Cerebellar nuclear complex (tissue), 1 donor: ENCODE data around the gene THSD8.
"Not testable (repeated sequence)": the region's sequence is repeated elsewhere in the genome, so short reads cannot be mapped to it uniquely, and the experiment has no call there.

Experiments used
- DNase-seq, 2 experiments: peaks; one replicate each; lab custom pipeline; 2025; lab: John Stamatoyannopoulos, UW

The THSD8 gene

DNA sequence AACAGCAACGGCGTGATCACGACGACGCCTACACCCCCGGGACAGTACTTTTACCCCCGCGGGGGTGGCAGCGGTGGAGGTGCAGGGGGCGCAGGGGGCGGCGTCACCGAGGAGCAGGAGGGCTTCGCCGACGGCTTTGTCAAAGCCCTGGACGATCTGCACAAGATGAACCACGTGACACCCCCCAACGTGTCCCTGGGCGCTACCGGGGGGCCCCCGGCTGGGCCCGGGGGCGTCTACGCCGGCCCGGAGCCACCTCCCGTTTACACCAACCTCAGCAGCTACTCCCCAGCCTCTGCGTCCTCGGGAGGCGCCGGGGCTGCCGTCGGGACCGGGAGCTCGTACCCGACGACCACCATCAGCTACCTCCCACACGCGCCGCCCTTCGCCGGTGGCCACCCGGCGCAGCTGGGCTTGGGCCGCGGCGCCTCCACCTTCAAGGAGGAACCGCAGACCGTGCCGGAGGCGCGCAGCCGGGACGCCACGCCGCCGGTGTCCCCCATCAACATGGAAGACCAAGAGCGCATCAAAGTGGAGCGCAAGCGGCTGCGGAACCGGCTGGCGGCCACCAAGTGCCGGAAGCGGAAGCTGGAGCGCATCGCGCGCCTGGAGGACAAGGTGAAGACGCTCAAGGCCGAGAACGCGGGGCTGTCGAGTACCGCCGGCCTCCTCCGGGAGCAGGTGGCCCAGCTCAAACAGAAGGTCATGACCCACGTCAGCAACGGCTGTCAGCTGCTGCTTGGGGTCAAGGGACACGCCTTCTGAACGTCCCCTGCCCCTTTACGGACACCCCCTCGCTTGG lies 9.6 kb upstream of the THSD8 start:
- DNase-seq: no peak

DNA sequence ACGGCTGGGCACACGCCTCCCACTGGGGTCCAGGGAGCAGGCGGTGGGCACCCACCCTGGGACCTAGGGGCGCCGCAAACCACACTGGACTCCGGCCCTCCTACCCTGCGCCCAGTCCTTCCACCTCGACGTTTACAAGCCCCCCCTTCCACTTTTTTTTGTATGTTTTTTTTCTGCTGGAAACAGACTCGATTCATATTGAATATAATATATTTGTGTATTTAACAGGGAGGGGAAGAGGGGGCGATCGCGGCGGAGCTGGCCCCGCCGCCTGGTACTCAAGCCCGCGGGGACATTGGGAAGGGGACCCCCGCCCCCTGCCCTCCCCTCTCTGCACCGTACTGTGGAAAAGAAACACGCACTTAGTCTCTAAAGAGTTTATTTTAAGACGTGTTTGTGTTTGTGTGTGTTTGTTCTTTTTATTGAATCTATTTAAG lies 9.0 kb upstream of the THSD8 start:
- DNase-seq: no peak

DNA sequence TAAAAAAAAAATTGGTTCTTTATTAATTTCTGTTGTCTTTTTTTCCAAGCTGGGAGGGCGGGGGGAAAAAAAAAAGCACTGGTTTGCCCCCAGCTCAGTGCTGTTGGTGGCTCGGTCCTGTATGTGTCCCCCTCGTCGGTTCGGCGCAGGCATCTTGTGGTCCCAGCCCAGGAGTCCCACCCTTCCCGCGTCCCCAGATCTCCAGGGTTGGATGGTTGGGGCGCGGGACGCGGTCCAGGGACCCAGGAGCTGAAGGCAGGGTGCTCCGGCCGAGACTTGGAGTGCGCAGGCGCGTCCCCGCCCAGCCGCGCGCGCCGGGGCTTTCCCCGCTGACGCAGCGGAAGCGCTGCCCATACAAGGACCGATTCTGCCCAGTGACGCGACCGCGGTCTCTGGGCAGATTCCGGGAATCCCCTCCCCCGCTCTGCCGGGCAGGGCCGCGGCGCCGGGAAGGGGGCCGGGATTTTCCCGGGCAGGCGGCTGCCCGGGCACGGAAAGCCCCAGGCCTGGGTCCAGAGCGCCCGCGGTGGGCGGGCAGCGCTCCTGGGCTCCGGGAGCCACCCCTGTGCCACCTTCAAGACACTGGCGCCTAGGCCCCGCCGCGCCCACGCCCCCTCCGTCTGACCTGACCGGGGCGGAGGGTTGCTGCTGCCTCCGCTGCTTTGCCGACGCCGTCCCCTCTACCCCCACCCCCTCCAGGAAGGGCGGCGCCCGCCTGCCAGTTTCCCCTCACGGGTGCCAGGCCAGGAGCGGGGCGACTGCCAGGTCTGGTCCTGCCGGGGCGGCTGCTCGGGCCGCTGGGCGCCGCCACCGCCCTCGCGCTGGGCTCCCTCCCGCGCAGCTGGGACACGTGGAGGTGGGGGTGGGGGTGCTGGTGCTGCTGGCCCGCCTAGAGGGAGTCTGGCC lies 8.3 kb upstream of the THSD8 start:
- DNase-seq: peak; percentile 59 to 70

DNA sequence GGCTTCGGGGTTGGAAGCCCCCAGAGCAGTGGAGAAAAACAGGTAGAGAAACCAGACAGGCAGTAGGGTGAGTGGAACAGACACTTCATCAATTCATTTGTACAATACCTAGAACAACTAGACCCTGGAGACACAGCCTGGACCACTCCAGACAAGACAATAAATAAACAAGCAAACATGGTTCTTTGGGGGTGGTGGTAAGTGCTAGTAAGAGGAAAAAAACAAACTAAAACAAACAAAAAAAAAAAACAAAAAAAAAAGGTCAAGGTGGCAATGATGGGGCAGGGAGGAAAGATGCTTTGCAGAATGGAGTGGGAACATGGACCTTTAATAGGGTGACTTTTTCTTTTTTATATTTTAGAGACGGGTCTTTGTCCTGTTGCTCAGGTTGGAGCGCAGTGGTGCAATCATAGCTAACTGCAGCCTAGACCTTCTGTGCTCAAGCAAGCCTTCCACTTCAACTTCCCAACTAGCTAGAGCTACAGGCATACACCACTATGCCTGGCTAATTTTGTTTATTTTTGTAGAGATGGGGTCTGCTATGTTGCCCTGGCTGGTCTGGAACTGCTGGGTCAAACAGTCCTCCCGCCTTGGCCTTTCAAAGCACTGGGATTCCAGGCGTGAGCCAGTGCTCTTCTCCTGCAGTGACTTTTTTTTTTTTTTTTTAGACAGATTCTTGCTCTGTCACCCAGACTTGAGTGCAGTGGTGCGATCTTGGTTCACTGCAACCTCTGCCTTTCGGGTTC lies 7.5 kb upstream of the THSD8 start:
- no peak for DNase-seq

DNA sequence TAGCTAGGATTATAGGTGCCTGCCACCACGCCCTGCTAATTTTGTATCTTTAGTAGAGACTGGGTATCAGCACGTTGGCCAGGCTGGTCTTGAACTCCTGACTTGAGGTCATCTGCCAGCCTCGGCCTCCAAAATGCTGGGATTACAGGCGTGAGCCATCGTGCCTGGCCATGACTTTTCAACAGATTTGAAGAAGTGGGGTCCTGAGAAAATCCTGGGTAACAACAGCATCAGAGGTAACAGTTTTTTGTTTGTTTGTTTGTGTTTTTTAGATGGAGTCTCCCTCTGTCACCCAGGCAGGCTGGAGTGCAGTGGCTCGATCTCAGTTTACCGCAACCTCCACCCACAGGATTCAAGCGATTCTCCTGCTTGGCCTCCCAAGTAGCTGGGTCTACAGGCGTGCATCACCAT lies 6.9 kb upstream of the THSD8 start:
- no peak for DNase-seq

DNA sequence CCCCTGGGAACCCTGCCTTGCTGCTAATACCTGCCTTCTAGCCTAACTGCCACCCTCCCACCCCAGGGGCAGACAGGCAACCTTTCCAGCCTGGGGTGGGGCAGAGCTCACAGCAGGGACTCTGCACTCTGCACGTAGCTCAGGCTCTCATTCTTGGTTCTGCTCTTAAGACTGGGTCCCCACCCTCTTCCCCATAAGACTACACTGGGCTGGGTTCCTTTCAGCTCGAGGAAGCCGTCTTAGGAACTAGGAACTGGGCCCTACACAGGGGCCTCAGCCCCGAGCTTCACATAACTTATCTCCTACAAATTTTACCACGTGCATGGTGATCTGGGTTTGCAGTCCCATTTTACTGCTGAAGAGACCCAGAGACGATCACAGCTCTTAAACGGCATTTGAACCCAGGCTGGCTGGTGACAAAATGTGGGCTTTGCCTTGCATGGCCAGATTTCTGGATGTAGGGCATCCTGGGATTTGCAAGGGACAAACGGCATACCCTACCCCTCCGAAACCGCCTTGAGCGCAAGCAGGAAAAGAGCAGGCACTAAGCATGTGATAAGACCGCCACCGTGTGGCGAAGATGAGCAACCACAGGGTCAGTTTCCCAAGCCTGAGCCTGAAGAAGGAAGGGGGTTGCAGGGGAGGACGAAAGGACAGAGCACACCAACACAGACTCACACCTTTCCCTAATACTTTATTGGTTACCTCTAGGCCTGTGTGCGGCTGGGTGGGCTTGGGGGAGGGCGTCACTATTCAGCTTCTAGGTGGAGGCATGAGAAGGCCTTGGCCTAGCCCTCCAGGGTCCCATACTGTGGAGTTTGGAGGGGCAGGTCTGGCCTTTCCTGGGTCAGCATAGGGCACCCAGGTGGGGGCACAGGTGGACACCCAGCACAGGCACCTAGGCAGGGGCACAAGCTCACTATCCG lies 5.5 kb upstream of the THSD8 start:
- peak in 1 of 2 experiments; percentile 64 for DNase-seq

DNA sequence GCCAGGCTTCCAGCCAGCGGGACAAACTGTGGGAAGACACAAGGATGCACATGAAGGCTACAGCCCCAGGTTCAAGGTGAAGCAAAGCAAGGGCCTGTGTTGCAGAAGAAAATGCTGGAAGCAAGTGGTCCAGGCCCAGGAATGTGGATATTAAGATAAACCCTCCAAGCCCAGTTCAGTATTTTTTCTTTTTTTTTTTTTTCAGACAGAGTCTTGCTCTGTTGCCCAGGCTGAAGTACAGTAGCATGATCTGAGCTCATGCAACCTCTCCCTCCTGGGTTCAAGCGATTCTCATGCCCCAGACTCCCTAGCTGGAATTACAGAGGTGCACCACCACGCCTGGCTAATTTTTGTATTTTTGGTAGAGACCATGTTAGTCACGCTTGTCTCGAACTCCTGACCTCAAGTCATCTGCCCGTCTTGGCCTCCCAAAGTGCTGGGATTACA lies 4.7 kb upstream of the THSD8 start:
- no peak for DNase-seq

DNA sequence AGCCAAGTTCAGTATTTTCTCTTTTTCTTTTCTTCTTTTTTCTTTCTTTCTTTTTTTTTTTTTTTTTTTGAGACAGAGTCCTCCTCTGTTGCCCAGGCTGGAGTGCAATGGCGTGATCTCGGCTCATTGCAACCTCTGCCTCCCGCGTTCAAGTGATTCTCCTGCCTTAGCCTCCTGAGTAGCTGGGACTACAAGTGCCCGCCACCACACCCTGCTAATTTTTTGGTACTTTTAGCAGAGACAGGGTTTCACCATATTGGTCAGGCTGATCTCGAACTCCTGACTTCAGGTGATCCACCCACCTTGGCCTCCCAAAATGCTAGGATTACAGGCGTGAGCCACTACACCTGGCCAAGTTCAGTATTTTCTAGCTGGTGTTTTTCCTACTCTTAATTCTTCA lies 4.3 kb upstream of the THSD8 start:
- not testable (repeated sequence) for DNase-seq

DNA sequence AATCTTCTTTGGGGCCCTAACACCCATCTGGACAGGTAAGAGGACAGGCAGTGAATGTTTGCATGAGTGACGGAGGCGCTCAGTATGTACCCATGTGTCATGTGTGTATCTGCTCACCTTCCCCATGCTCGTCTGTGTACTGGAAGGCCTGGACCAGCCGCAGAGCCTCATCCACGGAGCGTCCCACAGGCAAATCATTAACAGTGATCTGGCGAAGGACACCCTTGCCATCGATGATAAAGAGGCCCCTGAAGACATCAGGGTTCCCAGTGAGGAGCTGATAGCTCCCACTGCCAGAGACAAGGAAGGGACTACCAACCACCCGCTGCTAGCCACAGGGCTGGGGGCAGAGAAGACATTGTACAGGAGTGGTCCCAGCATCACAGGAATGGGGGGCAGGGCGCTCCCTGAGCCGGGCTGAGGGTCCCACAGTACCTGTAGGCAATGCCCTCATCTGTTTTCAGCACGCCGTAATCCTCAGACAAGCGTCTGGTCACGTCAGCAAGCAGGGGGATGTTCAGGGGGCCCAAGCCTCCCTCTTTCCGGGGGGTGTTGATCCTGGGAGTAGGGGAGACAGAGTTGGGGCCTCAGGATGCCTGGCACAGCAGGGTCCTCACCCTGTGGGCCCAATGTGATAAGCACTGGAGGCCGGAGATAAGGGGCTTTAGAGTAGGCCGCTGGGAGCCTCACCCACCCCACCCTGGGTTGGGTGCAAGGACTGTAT lies 2.0 kb upstream of the THSD8 start:
- no peak for DNase-seq

DNA sequence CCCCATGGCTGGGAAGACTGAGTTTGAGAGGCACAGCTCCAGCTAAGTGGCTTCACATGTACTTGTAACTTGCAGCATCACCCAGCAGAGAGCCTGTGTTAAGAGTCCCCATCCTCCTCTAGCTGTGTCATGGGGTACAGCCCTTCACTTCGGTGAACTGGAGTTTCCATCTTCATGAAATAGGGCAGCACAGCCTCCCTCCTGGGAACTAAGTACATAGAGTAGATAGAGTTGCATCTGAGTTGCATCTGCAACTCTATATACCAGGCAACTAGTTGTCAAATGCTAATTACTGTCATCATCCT lies 1.5 kb upstream of the THSD8 start:
- no peak for DNase-seq

DNA sequence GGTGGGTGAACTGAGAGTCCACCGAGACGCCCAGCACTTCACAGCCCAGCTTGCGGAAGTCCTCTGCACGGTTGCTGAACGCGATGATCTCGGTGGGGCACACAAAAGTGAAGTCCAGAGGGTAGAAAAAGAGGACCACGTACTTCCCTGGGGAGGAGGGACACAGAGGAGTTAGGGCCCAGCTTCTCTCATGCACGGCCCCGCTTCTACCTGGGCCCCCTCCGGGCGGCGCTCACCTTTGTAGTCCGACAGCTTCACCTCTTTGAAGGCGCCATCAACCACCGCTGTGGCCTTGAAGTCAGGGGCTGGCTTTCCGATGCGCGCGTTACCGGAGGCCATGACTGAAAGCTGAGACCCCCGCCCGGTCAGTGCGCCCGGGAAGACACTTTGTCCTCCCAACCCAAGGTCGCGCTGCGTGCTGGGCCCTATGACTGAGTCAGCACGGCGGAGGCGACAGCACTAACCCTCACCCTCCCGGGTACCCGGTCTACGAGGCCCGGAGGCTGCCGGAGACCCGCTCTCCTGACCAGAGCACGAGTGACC lies 875 bp upstream of the THSD8 start:
- DNase-seq: no peak

DNA sequence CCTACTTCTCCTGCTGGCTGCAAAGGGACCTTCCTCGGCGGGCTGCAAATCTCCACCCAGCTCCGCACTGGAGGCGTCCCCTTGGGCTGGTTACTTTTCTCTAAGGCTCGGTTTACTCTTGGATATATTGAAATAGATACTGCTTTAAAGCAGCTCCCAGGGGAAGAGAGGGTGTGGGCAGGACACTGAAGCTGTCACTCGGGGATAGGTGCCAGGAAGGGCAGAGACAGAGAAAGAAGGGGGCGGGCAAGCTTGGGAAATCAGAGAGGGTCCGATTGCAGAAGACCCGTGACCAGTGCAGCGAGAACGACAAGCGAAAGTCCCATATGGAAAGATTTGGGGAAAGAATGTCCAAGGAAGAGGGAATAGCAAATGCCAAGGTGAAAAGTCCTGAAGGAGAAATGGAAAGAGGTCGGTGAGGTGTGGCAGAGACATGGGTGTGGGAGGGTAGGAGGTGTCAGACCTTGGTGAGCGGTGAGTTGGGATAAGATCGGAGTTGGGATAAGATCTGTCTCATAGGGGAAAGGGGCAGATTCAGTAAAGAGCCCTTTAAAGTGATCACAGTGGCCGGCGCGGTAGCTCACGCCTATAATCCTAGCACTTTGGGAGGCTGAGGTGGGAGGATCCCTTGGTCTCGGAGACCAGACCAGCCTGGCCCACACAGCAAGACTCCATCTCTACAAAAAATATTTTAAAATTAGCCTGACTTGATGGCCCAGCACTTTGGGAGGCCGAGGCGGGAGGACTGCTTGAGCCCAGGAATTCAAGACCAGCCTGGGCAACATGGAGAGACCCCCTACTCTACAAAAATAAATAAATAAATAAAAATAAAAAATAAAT lies 618 bp downstream of the THSD8 start:
- peak in 1 of 2 experiments; percentile 41 for DNase-seq

DNA sequence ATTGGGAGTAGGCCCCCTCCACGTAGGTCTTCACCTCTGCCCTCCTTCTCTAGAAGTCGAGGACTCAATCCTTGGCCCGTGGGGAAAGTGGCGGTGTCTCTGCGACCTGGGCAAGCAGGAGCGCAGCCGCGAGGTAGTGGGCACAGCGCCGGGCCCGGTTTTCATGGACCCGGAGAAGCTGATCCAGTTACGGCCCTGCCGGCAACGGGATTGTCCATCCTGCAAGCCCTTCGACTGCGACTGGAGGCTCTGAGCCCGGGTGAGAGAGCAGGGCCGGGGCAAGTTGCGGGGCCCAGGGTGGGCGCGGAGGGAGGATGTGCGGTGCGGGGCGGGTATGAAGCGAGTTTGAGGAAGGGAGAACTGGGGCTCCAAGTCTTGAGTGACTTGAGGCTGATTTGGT lies 2.2 kb downstream of the THSD8 start:
- DNase-seq: no peak

DNA sequence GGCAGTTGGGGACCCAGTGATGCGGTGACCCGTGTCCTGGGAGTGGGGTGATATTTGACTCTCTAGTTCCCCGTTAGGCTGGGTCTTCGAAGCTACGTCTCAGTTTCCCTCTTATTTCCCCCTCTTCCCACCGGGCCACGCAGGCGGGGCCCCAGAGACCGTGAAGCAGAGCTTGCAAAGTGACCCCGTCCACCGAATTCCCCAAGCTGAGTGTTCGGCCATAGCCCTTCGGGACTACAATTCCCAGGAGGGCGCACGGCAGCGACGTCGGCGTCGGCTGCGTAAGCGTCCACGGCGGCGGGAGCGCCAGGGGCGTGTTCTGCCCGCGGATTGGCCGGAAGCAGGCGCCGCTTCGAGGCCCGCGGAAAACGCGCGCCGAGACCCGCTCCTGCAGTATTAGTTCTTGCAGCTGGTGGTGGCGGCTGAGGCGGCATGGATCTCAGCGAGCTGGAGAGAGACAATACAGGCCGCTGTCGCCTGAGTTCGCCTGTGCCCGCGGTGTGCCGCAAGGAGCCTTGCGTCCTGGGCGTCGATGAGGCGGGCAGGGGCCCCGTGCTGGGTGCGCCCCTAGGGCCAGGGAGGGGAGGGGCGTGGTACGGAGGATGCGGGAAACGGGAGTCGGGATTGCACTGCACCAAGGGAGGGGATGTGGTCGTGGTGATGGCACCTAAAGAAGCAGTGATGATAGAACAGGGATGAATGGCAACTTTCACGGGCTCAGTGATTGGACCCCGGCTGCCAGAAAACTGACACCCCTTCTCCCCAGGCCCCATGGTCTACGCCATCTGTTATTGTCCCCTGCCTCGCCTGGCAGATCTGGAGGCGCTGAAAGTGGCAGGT lies 4.6 kb downstream of the THSD8 start, which contains the start of gene RNASEH2A:
RNASEH2A (plus strand) TSS at position 343 of the 840 bp plus-strand sequence; CDS start at position 433, 90 bp downstream.
- peak; percentile 75 to 76 for DNase-seq

DNA sequence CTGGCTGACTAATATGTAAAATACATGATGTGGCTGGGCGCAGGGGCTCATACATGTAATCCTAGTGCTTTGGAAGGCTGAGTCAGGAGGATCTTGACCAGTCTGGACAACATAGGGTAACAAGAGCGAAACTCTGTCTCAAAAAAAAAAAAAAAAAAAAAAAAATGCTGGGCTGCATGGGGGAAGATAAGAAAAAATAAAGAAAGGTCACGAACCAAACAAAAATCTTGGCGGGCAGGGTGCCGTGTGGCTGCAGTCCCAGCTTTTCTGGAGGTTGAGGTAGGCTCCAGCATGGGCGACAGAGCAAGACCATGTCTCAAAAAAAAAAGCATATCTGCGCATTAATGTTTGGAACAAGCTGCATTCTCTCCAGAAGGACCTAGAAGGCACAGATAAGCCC lies 13.2 kb downstream of the THSD8 start:
- no peak for DNase-seq

DNA sequence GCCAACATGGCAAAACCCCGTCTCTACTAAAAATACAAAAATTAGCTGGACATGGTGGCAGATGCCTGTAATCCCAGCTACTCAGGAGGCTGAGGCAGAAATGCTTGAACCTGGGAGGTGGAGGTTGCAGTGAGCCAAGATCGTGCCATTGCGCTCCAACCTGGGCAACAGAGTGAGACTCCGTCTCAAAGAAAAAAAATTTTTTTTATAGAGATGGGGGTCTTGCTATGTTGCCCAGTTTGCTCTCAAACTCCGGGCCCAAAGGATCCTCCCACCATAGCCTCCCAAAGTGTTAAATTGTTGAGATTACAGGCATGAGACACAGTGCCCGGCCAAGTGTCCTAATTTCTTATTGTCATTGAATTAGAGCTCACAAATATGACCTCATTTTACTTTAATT lies 15.3 kb downstream of the THSD8 start:
- DNase-seq: not testable (repeated sequence)

DNA sequence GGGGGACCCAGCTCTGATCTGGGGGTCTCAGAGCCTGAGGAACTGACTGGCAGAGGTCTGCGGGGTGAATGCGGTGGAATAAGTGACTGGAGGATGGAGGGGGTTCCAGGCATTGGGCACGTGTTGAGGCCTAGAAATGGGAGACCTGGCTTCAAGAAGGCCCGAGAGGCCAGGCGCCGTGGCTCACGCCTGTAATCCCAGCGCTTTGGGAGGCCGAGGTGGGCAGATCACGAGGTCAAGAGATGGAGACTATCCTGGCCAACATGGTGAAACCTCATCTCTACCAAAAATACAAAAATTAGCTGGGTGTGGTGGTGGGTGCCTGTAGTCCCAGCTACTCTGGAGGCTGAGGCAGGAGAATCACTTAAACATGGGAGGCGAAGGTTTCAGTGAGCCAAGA lies 15.9 kb downstream of the THSD8 start:
- not testable (repeated sequence) for DNase-seq

DNA sequence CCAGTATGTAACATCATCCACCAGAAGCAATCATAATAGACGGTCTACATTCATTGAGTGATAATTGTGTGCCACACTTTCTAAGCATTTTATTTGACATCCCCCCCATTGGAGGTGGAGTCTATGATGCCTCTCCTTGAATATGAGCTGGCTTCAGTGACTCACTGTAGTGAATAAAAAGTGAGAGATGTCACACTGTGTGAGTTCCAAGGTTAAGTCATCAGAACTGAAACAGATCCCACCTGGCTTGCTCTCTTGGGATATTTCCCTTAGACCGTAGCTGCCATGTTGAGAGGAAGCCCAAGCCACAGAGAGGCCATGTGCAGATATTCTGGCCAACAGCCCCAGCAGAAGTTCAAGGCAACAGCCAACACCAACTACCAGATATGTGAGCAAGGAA lies 19.9 kb downstream of the THSD8 start:
- no peak for DNase-seq
